HG03460 (cell line): ENCODE measurements around the gene AFF4.

Experiments used
- ATAC-seq: cut with Tn5 transposase; IDR thresholded peaks from one replicate; pipeline ENCODE4 v1.9.1; 2021; ENCODE audit not compliant: unreplicated experiment

AFF4 gene

GRCh38 chr5:132895719-132896305, 67.6 kb downstream of the AFF4 start:
- no peak for ATAC-seq

DNA sequence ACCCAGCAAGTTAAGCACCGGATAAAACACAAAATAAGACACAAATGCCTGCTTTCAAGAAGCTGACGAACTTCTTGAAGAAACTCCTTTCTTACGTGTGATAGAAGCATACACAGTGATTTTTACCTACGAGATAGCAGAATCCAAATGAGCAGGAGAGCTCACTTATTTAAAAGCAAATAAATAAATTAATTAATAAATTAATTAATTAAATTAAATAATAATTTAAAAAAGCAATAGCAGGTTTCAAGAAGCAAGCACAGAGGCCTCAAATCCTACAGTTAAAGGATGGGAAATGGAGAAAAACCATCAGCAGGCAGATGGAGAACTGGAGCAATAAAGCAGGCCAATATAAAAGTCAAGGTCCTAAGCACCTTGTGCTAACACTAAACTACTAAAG, 72.6 kb downstream of the AFF4 start:
- ATAC-seq = no peak

- no peak for ATAC-seq
These were observed 73.9 kb downstream of the AFF4 start for GRCh38 chr5:132889501-132889900.

DNA sequence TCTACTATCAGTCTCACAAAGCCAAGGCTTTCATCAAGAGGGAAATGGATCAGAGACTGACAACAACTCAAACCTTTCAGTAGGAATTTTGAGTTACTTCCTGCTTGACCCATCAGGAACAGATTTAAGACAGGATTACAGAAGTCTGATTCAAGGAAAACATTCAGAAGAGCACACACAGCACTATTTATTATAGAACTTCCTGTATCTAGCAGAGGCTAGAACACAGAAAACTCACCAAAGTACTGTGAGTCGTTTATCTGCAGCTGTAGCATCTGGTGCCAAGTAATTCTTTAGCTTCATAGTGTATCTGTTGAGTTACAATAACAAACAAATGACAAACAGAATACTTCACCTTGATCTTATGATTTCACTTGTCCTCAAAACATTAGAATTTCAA, 76.2 kb downstream of the AFF4 start:
- no peak for ATAC-seq

DNA sequence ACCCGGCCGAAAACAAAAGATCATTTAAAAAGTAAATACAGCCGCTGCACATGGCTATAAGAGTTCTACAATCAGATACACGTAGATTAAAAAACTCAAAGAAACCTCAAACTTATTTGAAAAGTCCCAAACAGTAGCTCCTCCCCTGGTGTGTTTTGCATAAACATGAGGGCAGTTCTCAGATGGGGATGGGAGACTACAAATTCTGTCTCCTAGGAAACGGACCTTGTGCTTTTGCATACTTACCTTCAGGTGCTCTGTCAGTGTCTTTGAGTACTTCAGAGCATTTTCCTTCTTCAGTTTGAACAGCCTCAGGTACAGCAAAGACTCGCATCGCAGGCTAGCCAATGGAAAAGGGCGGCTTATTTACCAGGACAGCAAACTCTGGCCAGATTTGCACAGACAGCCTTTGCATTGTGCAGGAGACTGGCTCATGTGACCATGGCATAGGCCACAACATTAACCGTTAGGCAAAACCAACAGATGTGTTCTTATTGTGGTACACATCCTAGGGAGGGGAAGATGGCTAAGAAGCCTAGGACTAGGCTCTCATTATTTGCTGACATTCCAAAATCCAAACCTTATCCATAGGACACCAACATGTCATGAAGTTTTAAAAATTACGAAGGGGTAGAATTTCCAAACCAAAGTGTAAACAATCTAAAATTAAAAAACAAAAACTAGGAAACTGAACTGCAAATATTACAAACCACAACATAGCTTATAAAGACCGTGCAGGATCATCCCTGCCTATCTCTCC, 77.2 kb downstream of the AFF4 start:
- ATAC-seq = no peak

DNA sequence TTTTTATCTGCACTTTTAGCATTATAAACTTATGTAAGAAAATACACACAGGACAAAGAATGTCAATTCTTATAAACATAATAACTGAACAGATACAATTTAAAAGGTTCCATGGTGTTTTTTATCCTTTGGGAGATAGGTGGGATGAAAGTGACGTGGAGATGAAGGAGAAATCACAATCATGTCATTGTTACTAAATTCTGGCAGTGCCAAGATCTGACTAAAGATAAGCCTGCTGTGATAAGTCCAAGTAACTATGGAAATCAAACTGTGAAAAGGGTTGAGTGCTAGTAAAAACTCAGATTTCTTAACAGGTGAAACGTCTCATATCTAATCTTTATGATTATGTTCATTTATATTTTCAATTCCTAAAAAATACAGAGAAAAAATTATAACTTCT, 78.9 kb downstream of the AFF4 start:
- no peak for ATAC-seq

- ATAC-seq = peak; percentile 67
These were observed 80.1 kb downstream of the AFF4 start for GRCh38 chr5:132883261-132883834.

DNA sequence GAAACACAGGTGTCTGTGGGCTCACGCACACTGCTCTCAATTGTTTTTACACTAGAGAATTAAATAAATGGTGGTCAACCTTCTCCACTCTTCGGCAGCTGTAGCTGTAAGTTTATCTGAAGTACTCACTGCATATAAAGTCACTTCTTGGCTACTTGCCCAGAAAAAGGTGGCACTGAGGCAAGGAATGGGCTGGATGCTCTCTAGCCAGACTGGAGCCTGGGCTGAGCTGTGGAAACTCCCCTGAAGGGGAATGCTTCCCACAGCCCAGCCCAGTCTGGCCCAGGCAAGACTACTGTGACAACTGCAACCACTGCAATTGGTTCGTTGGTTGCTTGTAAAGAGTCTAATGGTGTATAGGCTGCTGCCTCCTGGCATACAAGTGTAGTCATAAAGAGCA, 85.5 kb downstream of the AFF4 start:
- ATAC-seq = no peak

DNA sequence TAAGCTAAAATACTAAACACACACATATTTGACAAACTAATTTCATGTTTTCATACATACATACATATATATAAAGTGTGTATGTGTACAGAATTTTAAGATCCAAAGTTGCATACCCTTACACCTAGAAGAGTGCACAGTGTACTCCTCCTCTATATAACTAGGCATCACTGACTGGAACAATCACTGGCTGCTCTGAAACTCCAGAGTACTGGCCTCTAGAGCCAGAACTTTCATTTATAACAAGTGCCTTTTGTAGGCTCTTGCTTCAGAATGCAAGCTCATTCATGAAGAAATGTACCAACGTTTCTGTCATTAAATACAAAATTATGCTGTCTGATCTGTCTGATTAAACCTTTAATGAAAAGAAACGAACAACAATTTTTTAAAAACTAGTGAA, 86.0 kb downstream of the AFF4 start:
- no peak for ATAC-seq

- no peak for ATAC-seq
These were observed 87.2 kb downstream of the AFF4 start for GRCh38 chr5:132876020-132876759.

DNA sequence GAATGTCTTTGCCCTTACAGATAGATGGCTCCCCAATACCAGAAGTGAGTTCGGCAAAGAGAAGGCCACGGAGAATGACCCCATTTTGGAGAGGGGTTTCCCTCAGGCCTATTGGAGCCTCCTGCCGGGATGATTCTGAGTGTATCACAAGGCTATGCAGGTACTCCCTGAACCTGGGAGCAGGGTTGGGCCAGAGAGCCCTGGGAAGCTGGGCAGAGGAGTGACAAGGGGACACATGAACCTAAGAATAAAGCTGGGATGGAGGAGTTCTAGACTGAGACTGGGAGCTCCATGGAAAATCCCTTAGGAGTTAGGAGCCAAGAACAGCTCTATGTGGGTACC, 89.5 kb downstream of the AFF4 start:
- ATAC-seq = no peak

- no peak for ATAC-seq
These were observed 90.1 kb downstream of the AFF4 start, which contains the start of gene LEAP2 for GRCh38 chr5:132873119-132873929. LEAP2 (plus strand) TSS chr5:132873668; CDS start chr5:132873695, 27 bp downstream.

GRCh38 chr5:132872788-132873118, 90.7 kb downstream of the AFF4 start:
- ATAC-seq = no peak

DNA sequence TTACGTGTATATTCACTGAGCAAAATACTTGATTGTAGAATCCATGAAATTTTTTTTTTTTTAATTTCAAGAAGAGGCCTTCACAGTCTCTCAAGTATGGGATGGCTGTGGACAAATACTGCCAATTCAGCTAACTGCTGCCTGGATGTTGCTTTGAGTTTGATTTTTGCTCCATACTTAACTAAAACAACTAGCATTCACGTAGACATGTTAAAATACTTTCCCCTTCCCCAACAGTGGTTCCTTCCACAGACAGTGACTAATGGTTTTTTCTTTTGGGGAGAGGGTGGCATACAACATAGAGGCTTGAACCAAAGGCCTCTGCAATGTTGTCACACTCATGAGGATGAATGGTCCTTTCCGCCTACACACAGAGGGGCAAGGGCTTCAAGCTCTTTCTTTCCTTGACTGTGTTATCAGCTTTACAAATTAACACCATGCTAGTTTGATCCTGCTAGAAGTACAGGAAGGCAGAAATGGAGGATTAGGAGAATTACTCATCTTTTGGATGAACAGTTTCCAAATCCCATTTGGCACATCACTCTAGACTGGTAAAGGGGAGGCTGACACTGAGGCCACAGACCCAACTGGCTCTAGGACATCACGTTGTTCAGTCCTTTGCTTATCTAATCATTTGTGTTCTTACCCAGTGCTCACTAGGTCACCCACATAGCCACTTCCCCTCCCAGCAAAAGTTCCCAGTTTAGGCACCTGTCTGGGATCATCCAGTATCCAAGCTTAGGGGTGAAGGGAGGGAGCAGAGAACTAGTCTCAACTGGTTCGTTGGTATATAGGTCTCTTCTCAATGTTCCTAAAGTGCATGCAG, 91.8 kb downstream of the AFF4 start:
- no peak for ATAC-seq

- ATAC-seq = no peak
These were observed 92.6 kb downstream of the AFF4 start for GRCh38 chr5:132870801-132871200.

DNA sequence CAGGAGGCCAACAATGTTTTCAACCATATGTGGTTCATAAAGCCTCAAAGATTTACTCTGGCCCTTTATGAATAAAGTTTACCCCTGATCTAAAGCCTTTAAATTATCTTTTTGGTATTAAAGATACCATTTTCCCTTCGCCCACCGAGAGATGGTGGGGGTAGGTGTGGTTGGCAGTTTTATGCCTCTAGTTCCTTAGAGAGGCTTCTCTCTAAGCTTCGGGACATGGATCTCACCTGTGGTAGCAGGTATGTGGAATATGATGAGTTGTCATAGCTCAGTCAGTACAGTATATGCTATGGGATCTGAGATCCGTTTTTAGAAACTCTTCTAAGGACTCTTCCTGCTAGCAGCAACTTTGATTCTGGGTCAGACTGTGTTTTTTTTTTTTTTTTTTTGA, 94.7 kb downstream of the AFF4 start:
- no peak for ATAC-seq

DNA sequence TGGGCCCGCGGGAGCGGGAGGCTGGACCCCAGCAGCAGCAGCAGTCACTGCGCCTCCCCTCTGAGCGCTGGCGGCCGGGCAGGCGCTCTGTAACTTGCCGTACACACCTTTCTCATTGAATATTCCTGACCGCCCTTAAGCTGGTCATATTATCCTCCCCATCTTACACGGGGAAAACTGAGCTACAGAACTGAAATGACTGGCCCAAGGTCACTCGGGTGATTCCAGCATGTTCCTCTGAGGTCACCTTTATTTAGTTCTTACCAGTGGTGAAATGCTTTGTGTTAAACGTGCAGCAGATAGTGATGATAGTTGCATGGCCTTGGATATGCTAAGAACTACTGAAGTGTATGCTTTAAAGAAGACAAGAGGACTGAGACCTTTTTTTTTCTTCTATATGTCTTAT, 96.4 kb downstream of the AFF4 start:
- peak; percentile 16 for ATAC-seq

- ATAC-seq = peak; percentile 99
These were observed 96.9 kb downstream of the AFF4 start, which contains the start of the genes GDF9 and UQCRQ for GRCh38 chr5:132866342-132867045. GDF9 (minus strand) TSS chr5:132866469; CDS start chr5:132864533, 1,936 bp downstream. UQCRQ (plus strand) TSS chr5:132866642; CDS start chr5:132866882, 240 bp downstream.

- peak; percentile 20 for ATAC-seq
These were observed 97.6 kb downstream of the AFF4 start for GRCh38 chr5:132865668-132866341.
